ENCODE measurements around the gene MARCHF5. TPM values are rescaled to one million over a fixed set of nuclear protein-coding genes. Genes with fewer than 3 reads are reported as not detected.
A peak's percentile ranks its signal among the peaks of the same experiment; 100 is the strongest.
"Not testable (repeated sequence)": the region's sequence is repeated elsewhere in the genome, so short reads cannot be mapped to it uniquely, and the experiment has no call there.

The MARCHF5 gene
- total RNA-seq, 1 experiment from 2014 or later, result 18.2 TPM

DNA sequence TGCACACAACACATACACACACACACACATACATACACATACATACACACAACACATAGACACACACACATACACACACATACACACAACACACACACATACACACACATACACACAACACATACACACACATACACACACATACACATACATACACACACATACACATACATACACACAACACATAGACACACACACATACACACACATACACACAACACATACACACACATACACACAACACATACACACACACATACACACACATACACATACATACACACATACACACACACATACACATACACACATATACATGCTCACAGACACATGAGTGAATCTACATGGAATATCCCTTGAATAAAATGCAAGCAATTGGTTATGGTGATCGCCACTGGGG is 102.2 kb downstream of the MARCHF5 start:
- not testable (repeated sequence) for DNase-seq; H3K9me3 ChIP-seq (replicated peaks); H3K4me3 ChIP-seq; H3K27me3 ChIP-seq; H3K27ac ChIP-seq; H3K36me3 ChIP-seq; H3K4me1 ChIP-seq

DNA sequence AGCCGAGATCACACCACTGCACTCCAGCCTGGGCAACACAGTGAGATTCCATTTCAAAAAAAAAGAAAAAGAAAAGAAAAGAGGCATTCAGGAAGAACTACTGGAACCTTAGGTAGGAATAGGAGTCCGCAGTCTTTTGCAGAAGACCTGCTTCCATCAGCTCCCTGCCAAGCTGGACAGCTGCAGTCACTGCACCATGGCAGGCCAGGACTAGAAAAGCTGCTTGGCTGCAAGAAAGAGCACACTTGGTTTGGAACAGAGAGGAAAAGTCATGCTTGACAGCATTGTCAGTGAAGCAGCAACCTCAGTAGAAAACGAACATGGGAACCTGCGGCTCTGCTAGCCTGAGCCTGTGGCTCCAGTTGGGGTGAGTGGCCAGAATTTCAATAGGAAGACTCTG is 104.3 kb downstream of the MARCHF5 start:
- Histone ChIP-seq H3K4me3 (no peak overlapping the region), H3K4me1 (peaks cover 4% of the 10 kb centered on the region; the same call in 1 of the 2 replicates), H3K27me3 (no peaks in the 10 kb centered on the region), H3K27ac (no peak overlapping the region), H3K36me3 (no peaks in the 10 kb centered on the region), H3K9me3 (replicated peaks) (0 out of 2 replicates have a peak, but pooled peaks cover 2% of the 10 kb centered on the region)
- peak in 1 of 2 experiments; percentile 31 for DNase-seq

DNA sequence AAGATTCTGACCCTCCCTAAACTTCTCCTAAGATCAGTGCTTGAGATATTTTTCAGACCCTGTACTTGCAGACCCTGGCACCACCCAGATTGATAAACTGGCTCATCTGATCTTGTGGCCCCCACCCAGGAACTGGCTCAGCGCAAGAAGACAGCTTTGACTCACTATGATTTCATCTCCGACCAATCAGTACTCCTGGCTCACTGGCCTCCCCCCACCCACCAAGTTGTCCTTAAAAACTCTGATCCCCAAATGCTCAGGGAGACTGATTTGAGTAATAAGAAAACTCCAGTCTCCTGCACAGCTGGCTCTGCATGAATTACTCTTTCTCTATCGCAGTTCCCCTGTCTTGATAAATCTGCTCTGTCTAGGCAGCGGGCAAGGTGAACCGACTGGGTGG is 111.3 kb downstream of the MARCHF5 start:
- H3K4me1 ChIP-seq, result peaks cover 32% of the 10 kb centered on the region
- H3K4me3 ChIP-seq; H3K36me3 ChIP-seq; DNase-seq; H3K27me3 ChIP-seq; H3K9me3 ChIP-seq (replicated peaks); H3K27ac ChIP-seq: not testable (repeated sequence)

Other genes with a start within 250 kb of the MARCHF5 start
- gene CPEB3, start 89 bp upstream of the MARCHF5 start, total RNA-seq (2014; rRNA removed; shearing (Covaris generic)), result 1.7 and 1.8 TPM in 2 replicates

All from SJCRH30 (cell line).